ENCODE measurements around the gene C5orf47. TPM values are rescaled to one million over a fixed set of nuclear protein-coding genes. Genes with fewer than 3 reads are reported as not detected.

Gene C5orf47
- total and polyA plus RNA-seq, 2 of the 8 experiments (the other 6 are each of a cell fraction or from before 2014, with no cell fraction given): 0.11 TPM; not detected in 1

DNA sequence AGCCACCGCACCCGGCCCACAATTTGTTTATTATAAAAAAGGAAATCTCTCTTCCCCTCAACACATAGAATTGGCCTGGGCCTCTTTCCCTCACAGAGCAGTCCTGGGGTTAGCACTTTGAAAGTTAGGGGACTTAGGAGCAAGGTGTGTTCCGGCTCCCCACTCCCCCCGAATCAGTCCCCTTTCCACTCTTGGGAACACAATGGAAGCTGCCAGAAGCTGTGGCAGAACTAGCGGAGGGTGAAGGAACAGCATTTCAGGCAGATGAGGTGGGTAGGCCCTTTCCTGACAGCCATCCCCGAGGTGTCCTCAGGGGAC lies 16.4 kb upstream of the C5orf47 start (continued):
- TF ChIP-seq SAP30 (IDR thresholded peaks at IDR 0.05; ENCODE audit: insufficient read depth, insufficient replicate concordance, low read length): no peak

Measured in H1 (cell line).